SKM-1 treated with dmso at 0.1 percent for 144 hours (cell line): Measurements from ENCODE around the gene MSI2.

Source experiments
- DNase-seq: peaks from one replicate; lab custom pipeline; 2025; ENCODE audit not compliant: unreplicated experiment; lab: John Stamatoyannopoulos, UW

MSI2 gene

GRCh38 chr17:57565176-57565575 lies 308.9 kb downstream of the MSI2 start:
- no peak for DNase-seq

- no peak for DNase-seq
These were observed 310.4 kb downstream of the MSI2 start for GRCh38 chr17:57566721-57567120.

- DNase-seq: no peak
These were observed 310.9 kb downstream of the MSI2 start for GRCh38 chr17:57567251-57567650.

- no peak for DNase-seq
These were observed 312.0 kb downstream of the MSI2 start for GRCh38 chr17:57568340-57568739.

- DNase-seq: no peak
These were observed 312.7 kb downstream of the MSI2 start for GRCh38 chr17:57569021-57569420.

- no peak for DNase-seq
These were observed 313.5 kb downstream of the MSI2 start for GRCh38 chr17:57569853-57570252.

- no peak for DNase-seq
These were observed 314.5 kb downstream of the MSI2 start for GRCh38 chr17:57570724-57571344.

- DNase-seq: no peak
These were observed 315.7 kb downstream of the MSI2 start for GRCh38 chr17:57572062-57572461.

GRCh38 chr17:57572600-57572999 lies 316.3 kb downstream of the MSI2 start:
- no peak for DNase-seq

GRCh38 chr17:57574040-57574513 lies 317.8 kb downstream of the MSI2 start:
- DNase-seq: no peak

GRCh38 chr17:57576744-57577143 lies 320.4 kb downstream of the MSI2 start:
- no peak for DNase-seq

- peak; percentile 76 for DNase-seq
These were observed 321.7 kb downstream of the MSI2 start for GRCh38 chr17:57577751-57578607.

- no peak for DNase-seq
These were observed 322.4 kb downstream of the MSI2 start for GRCh38 chr17:57578608-57579225.

GRCh38 chr17:57579245-57579644 lies 322.9 kb downstream of the MSI2 start:
- no peak for DNase-seq

- no peak for DNase-seq
These were observed 323.9 kb downstream of the MSI2 start for GRCh38 chr17:57580055-57580739.

- no peak for DNase-seq
These were observed 326.8 kb downstream of the MSI2 start for GRCh38 chr17:57582881-57583756.

- DNase-seq: no peak
These were observed 327.8 kb downstream of the MSI2 start for GRCh38 chr17:57584050-57584551.

GRCh38 chr17:57585341-57586195 lies 329.2 kb downstream of the MSI2 start:
- no peak for DNase-seq

- no peak for DNase-seq
These were observed 329.9 kb downstream of the MSI2 start for GRCh38 chr17:57586196-57586740.
